ENCODE data around the gene SCG3.

DNA sequence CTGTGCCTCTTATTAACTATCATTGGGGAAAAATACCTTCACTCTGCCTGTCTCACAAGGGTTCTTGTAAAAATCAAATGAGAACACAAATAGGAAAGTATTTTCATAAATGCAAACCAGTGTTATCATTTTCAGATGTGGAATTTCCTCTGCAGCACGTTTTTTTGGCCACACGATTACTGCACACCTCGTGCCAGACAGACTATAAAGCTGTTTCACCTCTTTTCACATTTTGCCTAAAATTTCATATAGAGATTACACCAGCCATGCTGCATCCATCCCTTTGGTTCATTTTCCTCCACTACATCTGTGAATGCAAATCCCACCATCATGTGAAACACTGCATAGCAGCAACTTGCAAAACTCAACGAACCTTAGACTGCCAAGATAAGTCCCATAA, 68.9 kb downstream of the SCG3 start:
- no peak for TF ChIP-seq CTCF (IDR thresholded peaks at IDR 0.05)
- TF ChIP-seq ELK1 (IDR thresholded peaks at IDR 0.05; ENCODE audit: low read depth, low read length) = no peak
- no peak for TF ChIP-seq NR3C1 (IDR thresholded peaks at IDR 0.05)
- no peak for TF ChIP-seq ESRRA (IDR thresholded peaks at IDR 0.05; ENCODE audit: borderline replicate concordance, low read length)
- no peak for TF ChIP-seq RFX5 (IDR thresholded peaks at IDR 0.05)
- no peak for TF ChIP-seq CEBPB (IDR thresholded peaks at IDR 0.05)
- TF ChIP-seq SREBF2 (IDR thresholded peaks at IDR 0.05) = no peak
- TF ChIP-seq SMC3 (IDR thresholded peaks at IDR 0.05) = no peak

Data from A549 (cell line).